Smooth muscle cell (in vitro differentiated cells): Measurements from ENCODE around the gene FBP2. TPM values are rescaled to one million over a fixed set of nuclear protein-coding genes. Genes with fewer than 3 reads are reported as not detected.

ENCODE experiments used
- DNase-seq: peaks from one replicate; lab custom pipeline; 2025; ENCODE audit not compliant: unreplicated experiment; lab: John Stamatoyannopoulos, UW
- H2AFZ ChIP-seq: fragments of 200-600 bp; sonication (generic); 2 replicates; pipeline ENCODE4 v1.6.0; 2016; ENCODE audit warnings: antibody characterized with exemption, low read depth, mild to moderate bottlenecking
- H3F3A ChIP-seq: fragments of 200-600 bp; sonication (generic); 2 replicates; pipeline ENCODE4 v1.6.0; 2017; ENCODE audit warnings: antibody characterized with exemption, low read depth
- H3K27ac ChIP-seq: fragments of 200-600 bp; sonication (generic); 2 replicates; pipeline ENCODE4 v1.5.1; 2016; ENCODE audit warnings: low read depth, mild to moderate bottlenecking
- H3K27me3 ChIP-seq: fragments of 200-600 bp; sonication (generic); 2 replicates; pipeline ENCODE4 v1.6.1; 2016; ENCODE audit warnings: low read depth, mild to moderate bottlenecking
- H3K36me3 ChIP-seq: fragments of 200-600 bp; sonication (generic); 2 replicates; pipeline ENCODE4 v1.5.1; 2016; ENCODE audit warnings: low read depth
- H3K4me1 ChIP-seq: fragments of 200-600 bp; sonication (generic); 2 replicates; pipeline ENCODE4 v1.5.1; 2016; ENCODE audit warnings: low read depth
- H3K4me2 ChIP-seq: fragments of 200-600 bp; sonication (generic); 2 replicates; pipeline ENCODE4 v1.6.0; 2016; ENCODE audit warnings: mild to moderate bottlenecking
- H3K4me3 ChIP-seq: fragments of 200-600 bp; sonication (generic); 2 replicates; pipeline ENCODE4 v1.5.1; 2016; ENCODE audit warnings: mild to moderate bottlenecking
- H3K79me2 ChIP-seq: fragments of 200-600 bp; sonication (generic); 2 replicates; pipeline ENCODE4 v1.6.0; 2016; ENCODE audit warnings: low read depth, mild to moderate bottlenecking
- H3K9ac ChIP-seq: fragments of 200-600 bp; sonication (generic); 2 replicates; pipeline ENCODE4 v1.6.0; 2016; ENCODE audit warnings: low read depth
- H3K9me3 ChIP-seq: fragments of 200-600 bp; sonication (generic); replicated peaks from 2 replicates; pipeline ENCODE4 v1.5.1; 2016; ENCODE audit warnings: low read depth
- H4K20me1 ChIP-seq: fragments of 200-600 bp; sonication (generic); 2 replicates; pipeline ENCODE4 v1.6.0; 2016; ENCODE audit warnings: low read depth
- CTCF ChIP-seq: fragments of 200-600 bp; sonication (generic); IDR thresholded peaks from 2 replicates; pipeline ENCODE4 v1.5.1; 2017; ENCODE audit warnings: borderline replicate concordance, mild to moderate bottlenecking, antibody characterized with exemption; ENCODE audit not compliant: insufficient read depth, poor library complexity, severe bottlenecking
- WGBS: methylation state at CpG from one replicate; pipeline ENCODE4 v1.1.7; 2016; ENCODE audit warnings: low lambda C conversion rate; 5-methylcytosine and 5-hydroxymethylcytosine counted together
- polyA plus RNA-seq: library from polyadenylated mRNA; unstranded; fragments of >200 nt; fragmentation: Nextera tagmentation; extraction: Ambion mirVana; gene quantifications from 2 replicates; pipeline ENCODE4 v1.2.1, GENCODE V29; 2016
- total RNA-seq: library from RNA; depleted of rRNA; stranded (reverse); fragments of >200 nt; gene quantifications from 2 replicates; pipeline ENCODE4 v1.2.3, GENCODE V29; 2014

FBP2 gene
- total and polyA plus RNA-seq, 2 experiments from 2014 or later = not detected

- Histone ChIP-seq H2AFZ (no peak overlapping the region), H3F3A (no peaks in the 10 kb centered on the region), H4K20me1 (peaks cover 15% of the 10 kb centered on the region), H3K4me2 (no peak overlapping the region), H3K9me3 (no peaks in the 10 kb centered on the region), H3K4me3 (no peak overlapping the region), H3K27ac (no peak overlapping the region), H3K27me3 (no peaks in the 10 kb centered on the region), H3K36me3 (no peaks in the 10 kb centered on the region), H3K79me2 (peaks cover 20% of the 10 kb centered on the region), H3K4me1 (no peaks in the 10 kb centered on the region), H3K9ac (no peak overlapping the region)
- TF ChIP-seq CTCF = no peak
- 96% methylated on average over 1 of the region's 1 CpG for WGBS
- no peak for DNase-seq
Observed at GRCh38 chr9:94526271-94526670, 67.4 kb downstream of the FBP2 start.

GRCh38 chr9:94525396-94526035 lies 68.1 kb downstream of the FBP2 start:
- no peak overlapping the region for H3K9ac ChIP-seq
- 97% methylated on average over 7 of the region's 7 CpGs for WGBS
- no peaks in the 10 kb centered on the region for H3K4me1 ChIP-seq
- no peaks in the 10 kb centered on the region for H3F3A ChIP-seq
- DNase-seq = no peak
- no peak for TF ChIP-seq CTCF
- H3K9me3 ChIP-seq = no peaks in the 10 kb centered on the region
- no peak overlapping the region for H3K27ac ChIP-seq
- peaks cover 11% of the 10 kb centered on the region for H4K20me1 ChIP-seq
- H3K79me2 ChIP-seq = peaks cover 15% of the 10 kb centered on the region
- H3K4me2 ChIP-seq = no peak overlapping the region
- H2AFZ ChIP-seq = no peak overlapping the region
- no peaks in the 10 kb centered on the region for H3K36me3 ChIP-seq
- no peak overlapping the region for H3K4me3 ChIP-seq
- H3K27me3 ChIP-seq = no peaks in the 10 kb centered on the region

GRCh38 chr9:94517254-94517653 lies 76.4 kb downstream of the FBP2 start:
- H3K9me3 ChIP-seq = no peaks in the 10 kb centered on the region
- WGBS = 92% methylated on average over 4 of the region's 4 CpGs

More at GRCh38 chr9:94517254-94517653, 76.4 kb downstream of the FBP2 start:
- no peak for DNase-seq
- peaks cover 24% of the 10 kb centered on the region for H3K79me2 ChIP-seq
- H3K27ac ChIP-seq = no peak overlapping the region
- no peaks in the 10 kb centered on the region for H3F3A ChIP-seq
- no peaks in the 10 kb centered on the region for H4K20me1 ChIP-seq
- no peaks in the 10 kb centered on the region for H3K36me3 ChIP-seq
- H2AFZ ChIP-seq = no peak overlapping the region
- TF ChIP-seq CTCF = no peak
- H3K27me3 ChIP-seq = no peaks in the 10 kb centered on the region
- no peaks in the 10 kb centered on the region for H3K4me1 ChIP-seq
- H3K4me2 ChIP-seq = no peak overlapping the region
- H3K4me3 ChIP-seq = no peak overlapping the region
- no peak overlapping the region for H3K9ac ChIP-seq
